GM19438 (cell line): ENCODE results near the gene NMNAT2.
"Not testable (repeated sequence)": the region's sequence is repeated elsewhere in the genome, so short reads cannot be mapped to it uniquely, and the experiment has no call there.

ENCODE experiments used
- ATAC-seq: cut with Tn5 transposase; IDR thresholded peaks from one replicate; pipeline ENCODE4 v1.9.1; 2021; ENCODE audit warnings: low read depth; ENCODE audit not compliant: unreplicated experiment

Gene NMNAT2

GRCh38 chr1:183419399-183419798, 1.2 kb upstream of the NMNAT2 start:
- no peak for ATAC-seq

GRCh38 chr1:183418696-183419095, 516 bp upstream of the NMNAT2 start:
- no peak for ATAC-seq

GRCh38 chr1:183416850-183417771, 1.1 kb downstream of the NMNAT2 start:
- no peak for ATAC-seq

GRCh38 chr1:183414365-183414764, 3.8 kb downstream of the NMNAT2 start:
- ATAC-seq = no peak

GRCh38 chr1:183411091-183411490, 7.1 kb downstream of the NMNAT2 start:
- ATAC-seq = no peak

GRCh38 chr1:183407961-183408360, 10.2 kb downstream of the NMNAT2 start:
- ATAC-seq = no peak

GRCh38 chr1:183407474-183407873, 10.7 kb downstream of the NMNAT2 start:
- ATAC-seq = no peak

- no peak for ATAC-seq
Observed at GRCh38 chr1:183404476-183404875, 13.7 kb downstream of the NMNAT2 start.

- ATAC-seq = no peak
Observed at GRCh38 chr1:183403498-183403897, 14.7 kb downstream of the NMNAT2 start.

GRCh38 chr1:183401565-183401964, 16.6 kb downstream of the NMNAT2 start:
- not testable (repeated sequence) for ATAC-seq

GRCh38 chr1:183394435-183394834, 23.7 kb downstream of the NMNAT2 start:
- no peak for ATAC-seq

GRCh38 chr1:183391863-183392262, 26.3 kb downstream of the NMNAT2 start:
- no peak for ATAC-seq

- ATAC-seq = no peak
Observed at GRCh38 chr1:183390561-183390960, 27.6 kb downstream of the NMNAT2 start.

GRCh38 chr1:183388735-183389134, 29.4 kb downstream of the NMNAT2 start:
- ATAC-seq = no peak

- ATAC-seq = no peak
Observed at GRCh38 chr1:183385340-183386144, 32.6 kb downstream of the NMNAT2 start.

- no peak for ATAC-seq
Observed at GRCh38 chr1:183379951-183380350, 38.2 kb downstream of the NMNAT2 start.

GRCh38 chr1:183375381-183375780, 42.8 kb downstream of the NMNAT2 start:
- no peak for ATAC-seq

GRCh38 chr1:183374825-183375224, 43.4 kb downstream of the NMNAT2 start:
- no peak for ATAC-seq

GRCh38 chr1:183372586-183373230, 45.5 kb downstream of the NMNAT2 start:
- no peak for ATAC-seq

- no peak for ATAC-seq
Observed at GRCh38 chr1:183370399-183371058, 47.7 kb downstream of the NMNAT2 start.
